IPS DF 6.9 (cell line): Measurements from ENCODE around the gene KCTD21.

Experiments
- DNase-seq: peaks from one replicate; pipeline ENCODE4 v3.0.0-alpha.2; 2013; ENCODE audit warnings: low read depth, low spot score
- H3K27ac ChIP-seq: one replicate; pipeline ENCODE4 v1.5.1; 2013; ENCODE audit warnings: low read length, control low read depth
- H3K27me3 ChIP-seq: 2 replicates; pipeline ENCODE4 v1.6.1; 2013; ENCODE audit warnings: mild to moderate bottlenecking, low read length; ENCODE audit not compliant: control insufficient read depth, insufficient read depth
- H3K36me3 ChIP-seq: 2 replicates; pipeline ENCODE4 v1.6.1; 2013; ENCODE audit warnings: low read length; ENCODE audit not compliant: control insufficient read depth, insufficient read depth
- H3K4me1 ChIP-seq: 2 replicates; pipeline ENCODE4 v1.6.1; 2013; ENCODE audit warnings: low read length; ENCODE audit not compliant: control insufficient read depth, insufficient read depth
- H3K4me3 ChIP-seq: 2 replicates; pipeline ENCODE4 v1.5.1; 2013; ENCODE audit warnings: mild to moderate bottlenecking, low read length
- H3K9me3 ChIP-seq: 2 replicates; pipeline ENCODE4 v1.6.1; 2013; ENCODE audit warnings: low read length, inconsistent platforms; ENCODE audit not compliant: control insufficient read depth, insufficient read depth
- WGBS: extraction: QIAGEN DNeasy Blood & Tissue Kit; methylation state at CpG from one replicate; pipeline ENCODE4 v1.1.7; 2013; ENCODE audit warnings: mixed read lengths, missing lambda C conversion rate; ENCODE audit not compliant: insufficient read length, insufficient coverage; 5-methylcytosine and 5-hydroxymethylcytosine counted together

KCTD21 gene

GRCh38 chr11:78160557-78160956, 27.9 kb downstream of the KCTD21 start:
- no peak overlapping the region for H3K4me3 ChIP-seq
- WGBS = no CpG with 5 or more reads among the region's 1 CpG
- no peaks in the 10 kb centered on the region for H3K36me3 ChIP-seq
- no peaks in the 10 kb centered on the region for H3K4me1 ChIP-seq
- no peaks in the 10 kb centered on the region for H3K27me3 ChIP-seq
- H3K9me3 ChIP-seq = no peaks in the 10 kb centered on the region
- no peak overlapping the region for H3K27ac ChIP-seq
- no peak for DNase-seq

DNA sequence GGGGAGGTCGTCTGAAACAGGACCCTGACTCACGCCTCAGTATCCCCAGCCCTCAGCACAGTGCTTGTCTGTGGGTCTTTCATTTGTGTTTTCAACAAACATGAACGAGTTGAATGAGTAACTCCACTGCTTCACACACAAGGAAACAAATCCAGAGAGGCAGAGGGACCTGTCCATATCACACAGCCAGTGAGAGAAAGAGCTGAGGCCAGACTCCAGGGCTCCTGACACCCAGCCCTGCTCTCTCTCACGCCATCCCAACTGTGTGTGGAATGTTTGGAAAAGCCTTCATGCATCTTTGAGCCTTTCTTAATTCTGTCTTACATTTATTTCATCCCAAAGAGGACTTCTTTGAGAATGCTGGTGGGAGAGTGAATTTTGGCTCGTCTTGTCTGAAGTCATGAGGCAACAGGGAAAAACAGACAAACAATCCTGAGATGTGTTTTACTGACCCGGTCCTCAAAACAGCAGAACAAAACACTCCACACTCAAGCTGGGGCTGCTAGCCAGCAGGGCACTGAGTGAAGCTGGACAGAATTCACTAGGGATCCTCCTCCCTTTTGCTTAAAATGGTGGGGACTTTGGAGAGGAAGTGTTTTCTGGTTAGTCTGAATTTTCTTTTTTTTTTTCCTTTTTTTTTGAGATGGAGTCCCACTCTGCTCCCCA, 29.3 kb downstream of the KCTD21 start:
- Histone ChIP-seq H3K27me3 (no peaks in the 10 kb centered on the region), H3K9me3 (no peaks in the 10 kb centered on the region), H3K36me3 (no peaks in the 10 kb centered on the region), H3K4me1 (no peaks in the 10 kb centered on the region), H3K4me3 (no peak overlapping the region), H3K27ac (no peak overlapping the region)
- WGBS = no CpG with 5 or more reads among the region's 6 CpGs
- no peak for DNase-seq

DNA sequence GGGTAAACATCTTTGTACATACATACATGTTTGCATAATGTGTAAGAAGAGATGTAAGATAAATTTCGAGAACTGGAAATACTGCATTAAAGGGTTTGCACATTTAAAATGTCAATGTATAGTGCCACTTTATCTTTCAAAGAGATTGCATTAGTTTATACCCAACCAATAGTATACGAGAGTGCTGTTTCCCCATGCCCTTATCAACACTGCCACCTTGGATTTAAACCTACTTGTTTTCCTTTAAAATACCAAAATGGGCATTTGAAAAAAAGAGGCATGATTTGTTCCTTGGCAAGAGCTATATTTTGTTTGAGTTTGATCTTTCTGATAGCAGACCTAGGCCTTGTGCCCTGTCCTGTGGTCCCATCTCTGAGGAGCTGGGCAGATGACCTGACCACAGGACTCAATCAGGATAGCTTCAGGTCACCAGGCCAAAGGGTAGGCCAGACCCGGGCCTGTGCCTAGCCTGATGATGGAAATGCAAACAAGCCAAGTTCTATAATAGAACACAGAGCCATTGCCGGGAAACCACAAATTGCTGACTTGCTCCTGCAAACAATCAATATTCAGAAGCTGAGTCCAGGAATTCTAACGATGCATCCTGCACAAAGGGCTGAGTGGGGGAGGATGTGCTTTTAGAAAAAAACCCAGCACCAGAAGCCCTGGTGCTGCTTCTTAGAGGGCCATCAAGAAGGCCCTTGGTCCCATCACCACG, 32.1 kb downstream of the KCTD21 start:
- no peaks in the 10 kb centered on the region for H3K27me3 ChIP-seq
- H3K36me3 ChIP-seq = no peaks in the 10 kb centered on the region
- H3K4me3 ChIP-seq = no peak overlapping the region
- H3K4me1 ChIP-seq = no peaks in the 10 kb centered on the region
- DNase-seq = no peak
- no peaks in the 10 kb centered on the region for H3K9me3 ChIP-seq
- no CpG with 5 or more reads among the region's 6 CpGs for WGBS
- no peak overlapping the region for H3K27ac ChIP-seq

DNA sequence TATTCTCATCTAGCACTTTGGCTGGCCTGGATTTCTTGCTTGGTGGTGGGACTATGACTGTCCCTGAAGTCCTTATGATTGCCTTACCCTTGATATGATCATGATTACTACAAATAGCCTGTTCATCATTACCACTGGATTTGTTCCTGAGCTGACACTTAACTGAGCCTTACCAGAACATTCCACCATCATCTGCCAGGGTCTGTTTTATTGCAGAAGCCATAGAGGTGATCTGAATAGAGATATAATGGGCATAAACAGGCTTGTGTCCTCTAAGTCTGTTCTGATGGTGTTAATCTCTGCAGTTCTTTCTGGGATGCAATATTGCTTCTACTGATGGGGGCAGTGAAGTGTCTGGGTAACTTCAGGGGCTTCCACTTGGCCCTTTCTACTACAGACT, 36.6 kb downstream of the KCTD21 start:
- no peak for DNase-seq
- Histone ChIP-seq H3K27ac (no peak overlapping the region), H3K4me1 (no peaks in the 10 kb centered on the region), H3K36me3 (no peaks in the 10 kb centered on the region), H3K4me3 (no peak overlapping the region), H3K9me3 (no peaks in the 10 kb centered on the region), H3K27me3 (no peaks in the 10 kb centered on the region)

DNA sequence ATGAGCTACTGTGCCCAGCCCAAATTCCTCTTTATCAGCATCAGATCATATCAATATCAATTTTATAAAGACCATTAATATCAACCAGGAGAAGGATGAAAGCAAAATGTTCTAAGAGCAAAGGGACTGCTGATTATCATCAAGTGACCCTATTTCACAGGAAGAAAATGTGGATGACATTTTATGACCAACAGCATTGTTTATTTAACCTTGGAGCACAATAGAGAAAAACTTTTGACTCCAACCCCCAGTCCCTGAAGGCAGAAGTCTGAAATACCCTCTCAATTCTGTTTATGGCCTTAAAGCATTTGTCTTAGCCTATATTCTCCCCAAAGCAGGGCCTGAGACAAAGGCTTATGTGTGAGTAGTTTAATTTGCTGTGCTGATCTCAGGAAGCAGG, 37.7 kb downstream of the KCTD21 start:
- Histone ChIP-seq H3K9me3 (no peaks in the 10 kb centered on the region), H3K27me3 (no peaks in the 10 kb centered on the region), H3K27ac (no peak overlapping the region), H3K36me3 (no peaks in the 10 kb centered on the region), H3K4me1 (no peaks in the 10 kb centered on the region), H3K4me3 (no peak overlapping the region)
- DNase-seq = no peak

GRCh38 chr11:78150346-78150745, 38.1 kb downstream of the KCTD21 start:
- Histone ChIP-seq H3K27ac (no peak overlapping the region), H3K27me3 (no peaks in the 10 kb centered on the region)

GRCh38 chr11:78149646-78150045, 38.8 kb downstream of the KCTD21 start:
- no CpG with 5 or more reads among the region's 1 CpG for WGBS
- no peaks in the 10 kb centered on the region for H3K9me3 ChIP-seq
- H3K4me3 ChIP-seq = no peak overlapping the region
- no peak for DNase-seq
- H3K36me3 ChIP-seq = no peaks in the 10 kb centered on the region
- no peaks in the 10 kb centered on the region for H3K4me1 ChIP-seq
- H3K27me3 ChIP-seq = no peaks in the 10 kb centered on the region
- H3K27ac ChIP-seq = no peak overlapping the region

More at GRCh38 chr11:78150346-78150745, 38.1 kb downstream of the KCTD21 start:
- Histone ChIP-seq H3K4me3 (no peak overlapping the region), H3K4me1 (no peaks in the 10 kb centered on the region), H3K36me3 (no peaks in the 10 kb centered on the region), H3K9me3 (no peaks in the 10 kb centered on the region)
- no CpG with 5 or more reads among the region's 4 CpGs for WGBS
- DNase-seq = no peak

GRCh38 chr11:78147807-78148206, 40.6 kb downstream of the KCTD21 start:
- DNase-seq = no peak
- WGBS = no CpG with 5 or more reads among the region's 2 CpGs
- Histone ChIP-seq H3K4me3 (no peak overlapping the region), H3K4me1 (no peaks in the 10 kb centered on the region), H3K36me3 (no peaks in the 10 kb centered on the region), H3K9me3 (no peaks in the 10 kb centered on the region), H3K27ac (no peak overlapping the region), H3K27me3 (no peaks in the 10 kb centered on the region)

DNA sequence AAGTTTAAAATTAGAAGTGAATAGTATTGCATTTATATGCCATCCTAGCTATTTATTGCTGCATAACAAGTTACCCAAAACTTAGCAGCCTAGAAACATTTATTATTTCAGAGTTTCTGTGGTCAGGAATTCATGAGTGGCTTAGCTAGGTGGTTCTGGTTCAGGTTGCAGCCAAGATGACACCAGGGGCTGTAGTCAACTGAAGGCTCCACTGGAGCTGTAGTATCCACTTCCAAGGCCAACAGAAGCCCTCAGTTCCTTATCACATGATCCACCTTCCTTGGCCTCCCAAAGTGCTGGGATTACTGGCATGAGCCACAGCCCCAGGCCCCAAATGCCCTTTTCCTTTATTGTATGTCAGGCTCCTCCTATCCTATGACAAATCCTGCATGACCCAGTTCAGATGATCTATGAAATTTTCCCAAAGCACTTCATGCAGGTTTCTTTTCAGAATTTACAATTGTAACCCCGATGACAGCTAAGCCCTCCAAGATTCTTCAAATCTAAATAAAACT, 42.9 kb downstream of the KCTD21 start:
- H3K27me3 ChIP-seq = no peaks in the 10 kb centered on the region
- H3K9me3 ChIP-seq = no peaks in the 10 kb centered on the region
- no peak overlapping the region for H3K4me3 ChIP-seq
- no peak overlapping the region for H3K27ac ChIP-seq
- no CpG with 5 or more reads among the region's 1 CpG for WGBS
- DNase-seq = no peak
- no peaks in the 10 kb centered on the region for H3K36me3 ChIP-seq
- no peaks in the 10 kb centered on the region for H3K4me1 ChIP-seq

GRCh38 chr11:78140392-78141077, 47.9 kb downstream of the KCTD21 start:
- Histone ChIP-seq H3K27ac (no peak overlapping the region), H3K27me3 (no peaks in the 10 kb centered on the region), H3K4me3 (no peak overlapping the region; the same call in 1 of the 2 replicates), H3K9me3 (no peaks in the 10 kb centered on the region), H3K36me3 (no peaks in the 10 kb centered on the region), H3K4me1 (no peaks in the 10 kb centered on the region)
- DNase-seq = no peak
- WGBS = no CpG with 5 or more reads among the region's 17 CpGs
